HG02798 (cell line): ENCODE measurements around the gene CDC42SE2.
"Not testable (repeated sequence)": the region's sequence is repeated elsewhere in the genome, so short reads cannot be mapped to it uniquely, and the experiment has no call there.

Experiments used
- ATAC-seq: cut with Tn5 transposase; IDR thresholded peaks from one replicate; pipeline ENCODE4 v1.9.1; 2021; ENCODE audit warnings: mild to moderate bottlenecking; ENCODE audit not compliant: unreplicated experiment, poor library complexity

CDC42SE2 gene

GRCh38 chr5:131361677-131362315, 97.9 kb downstream of the CDC42SE2 start:
- ATAC-seq = no peak

DNA sequence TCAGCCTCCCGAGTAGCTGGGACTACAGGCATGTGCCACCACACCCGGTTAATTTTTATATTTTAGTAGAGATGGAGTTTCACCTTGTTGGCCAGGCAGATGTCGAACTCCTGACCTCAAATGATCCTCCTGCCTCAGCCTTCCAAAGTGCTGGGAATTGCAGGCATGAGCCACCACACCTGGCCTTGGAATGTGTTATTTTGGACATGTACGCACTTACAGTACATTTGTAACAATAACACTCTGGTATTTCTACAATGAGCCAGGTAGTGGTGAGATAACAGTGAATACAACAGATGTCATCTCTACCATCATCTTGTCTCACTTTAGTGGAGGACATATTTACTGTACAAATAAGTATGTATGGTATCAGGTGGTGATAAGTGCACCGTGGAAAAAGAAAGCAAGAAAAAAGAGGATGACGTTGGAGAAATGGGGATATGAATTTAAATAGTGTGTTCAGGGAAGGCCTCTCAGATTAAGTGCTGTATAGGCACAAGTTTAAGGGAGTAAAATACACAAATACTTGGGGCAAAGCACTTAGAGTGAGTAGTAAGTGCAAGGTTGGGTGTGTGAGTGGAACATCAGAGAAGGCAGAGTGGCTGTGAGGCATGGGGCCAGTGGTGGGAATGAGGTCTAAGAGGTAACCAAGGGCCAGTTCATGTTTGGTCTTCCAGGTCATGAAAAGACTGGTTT, 100.1 kb downstream of the CDC42SE2 start:
- ATAC-seq = no peak

- no peak for ATAC-seq
These were observed 100.7 kb downstream of the CDC42SE2 start for GRCh38 chr5:131364507-131365050.

DNA sequence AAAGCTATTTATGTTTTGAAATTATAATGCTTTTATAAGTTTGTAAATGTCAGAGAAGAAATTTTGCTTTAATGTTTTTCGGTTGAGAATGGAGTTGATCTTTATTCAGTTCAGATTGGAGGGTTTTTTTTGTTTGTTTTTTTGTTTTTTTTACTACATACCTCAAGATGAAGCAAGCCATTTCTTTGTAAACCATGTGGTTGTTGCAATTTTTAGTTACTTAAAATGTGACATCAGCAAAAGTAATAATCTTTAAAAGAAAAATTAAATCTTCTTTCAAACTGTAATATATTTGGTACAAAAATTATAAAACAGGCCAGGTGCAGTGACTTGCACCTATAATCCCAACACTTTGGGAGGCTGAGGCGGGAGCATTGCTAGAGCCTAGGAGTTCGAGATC, 102.6 kb downstream of the CDC42SE2 start:
- no peak for ATAC-seq

GRCh38 chr5:131367219-131367860, 103.5 kb downstream of the CDC42SE2 start:
- no peak for ATAC-seq

- ATAC-seq = no peak
These were observed 105.0 kb downstream of the CDC42SE2 start for GRCh38 chr5:131368866-131369265.

DNA sequence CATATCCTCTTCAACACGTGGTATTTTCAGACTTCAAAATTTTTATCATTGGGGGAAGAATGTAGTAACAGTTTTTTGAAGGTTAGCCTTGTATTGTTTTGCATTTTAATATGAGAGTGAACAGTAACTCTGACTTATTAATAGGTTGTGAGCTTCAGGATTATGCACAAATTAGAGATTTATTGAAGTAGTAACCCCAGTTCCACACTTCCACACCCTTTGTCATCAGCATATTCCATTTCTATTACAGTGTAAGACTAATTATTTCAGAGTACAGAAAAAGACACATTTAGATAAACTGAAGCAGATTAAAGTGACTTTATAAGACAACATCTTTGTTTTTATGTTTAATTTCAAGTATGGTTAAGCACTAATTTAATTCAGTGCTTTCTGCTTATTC, 105.7 kb downstream of the CDC42SE2 start:
- no peak for ATAC-seq

GRCh38 chr5:131371835-131372234, 108.0 kb downstream of the CDC42SE2 start:
- no peak for ATAC-seq

DNA sequence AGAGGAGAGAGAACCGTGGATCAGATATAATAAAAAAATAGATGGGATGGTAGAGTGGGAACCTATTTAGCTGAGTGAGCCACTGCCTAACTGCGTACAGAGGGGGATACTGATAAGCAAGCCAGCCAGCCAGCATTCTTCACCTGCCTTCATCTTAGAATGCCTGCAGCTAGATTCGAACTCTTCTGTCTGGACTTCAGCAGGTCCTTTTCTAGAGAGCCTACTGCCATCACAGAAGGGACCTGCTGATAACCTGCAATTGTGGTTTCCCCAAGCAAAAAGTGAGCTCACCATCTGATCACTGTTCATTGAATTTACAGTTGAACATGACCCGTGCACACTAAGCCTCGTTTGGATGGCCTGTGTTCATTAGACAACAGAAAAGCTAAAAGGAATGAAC, 109.4 kb downstream of the CDC42SE2 start:
- no peak for ATAC-seq

DNA sequence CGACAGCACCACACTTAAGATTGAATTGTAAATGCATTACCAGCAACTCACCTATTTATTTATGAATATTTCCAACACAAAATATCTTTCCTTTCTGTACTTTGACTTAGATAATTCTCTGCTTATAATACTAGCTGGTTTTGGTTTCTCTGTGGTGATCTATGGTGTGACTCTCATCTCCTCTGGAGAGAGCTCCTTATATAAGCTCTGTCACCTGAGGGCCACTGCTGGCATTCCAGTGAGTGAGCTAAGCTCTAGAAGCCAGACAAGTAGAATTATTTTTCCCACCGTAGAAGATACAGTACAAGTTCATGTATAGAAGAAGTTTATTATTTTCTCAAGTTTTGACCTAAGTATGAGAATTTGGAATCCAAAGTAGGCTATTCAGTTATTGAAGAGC, 111.5 kb downstream of the CDC42SE2 start:
- ATAC-seq = peak; percentile 28

- ATAC-seq = no peak
These were observed 113.5 kb downstream of the CDC42SE2 start for GRCh38 chr5:131377346-131377745.

DNA sequence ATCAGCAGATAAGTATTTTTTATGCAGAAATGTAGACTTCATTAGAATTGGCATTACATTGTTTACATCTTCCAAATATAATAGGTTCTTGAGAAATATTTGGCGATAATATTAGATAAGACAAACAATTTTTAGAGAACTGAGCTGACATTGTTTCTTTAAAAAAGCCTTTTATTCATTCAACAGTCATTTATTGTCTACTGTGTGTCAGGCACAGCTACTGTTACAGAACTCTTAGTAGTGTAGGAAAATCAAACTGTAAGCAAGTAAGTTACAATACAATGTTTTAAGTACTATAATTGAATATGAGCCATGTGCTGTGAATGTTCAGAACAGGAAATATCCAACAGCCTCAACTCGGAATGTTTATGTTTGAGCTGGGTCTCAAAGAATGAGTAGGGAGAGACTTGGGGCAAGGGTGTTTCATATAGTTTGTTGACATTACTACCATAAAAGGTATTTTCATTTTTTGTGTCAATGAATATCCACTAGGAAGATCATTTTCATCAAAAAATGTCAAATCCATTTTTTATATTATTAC, 114.0 kb downstream of the CDC42SE2 start:
- ATAC-seq = no peak

DNA sequence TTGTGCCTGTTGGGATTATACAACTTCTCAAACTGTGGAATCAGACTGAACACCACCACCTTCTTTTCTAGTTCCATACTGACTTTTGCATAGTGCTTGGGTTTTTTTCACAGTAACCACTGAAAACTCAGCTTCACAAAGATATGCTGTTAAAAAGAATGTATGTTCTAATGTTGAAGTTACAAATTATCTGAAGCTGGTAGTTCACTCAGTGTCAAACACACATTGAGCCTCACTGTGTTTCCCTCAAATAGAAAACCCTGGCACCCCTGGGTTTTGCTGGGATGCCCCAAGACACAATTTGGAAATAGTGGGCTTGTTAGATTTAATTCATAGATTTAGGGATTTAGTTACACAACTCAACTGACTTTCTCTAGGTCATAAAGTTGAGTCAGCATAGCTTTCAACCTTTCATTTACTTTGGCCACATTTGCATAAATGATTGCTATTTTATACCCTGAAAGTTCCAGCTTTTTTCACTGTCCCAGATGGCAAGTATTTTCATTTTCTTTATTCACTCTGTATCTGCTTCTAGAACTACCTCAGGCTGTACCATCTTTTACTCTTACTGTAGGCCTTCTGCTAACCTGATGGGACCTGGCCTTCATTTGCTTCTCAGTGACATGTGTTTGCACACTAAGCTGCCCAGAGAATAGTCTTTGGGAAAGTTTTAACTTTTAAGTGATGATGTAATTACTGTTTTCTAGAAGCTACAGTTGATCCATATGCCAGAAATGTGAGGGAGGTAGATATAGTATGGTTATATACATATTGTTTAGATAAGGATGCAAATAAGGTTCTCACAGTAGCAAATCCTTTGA, 115.1 kb downstream of the CDC42SE2 start:
- peak; percentile 33 for ATAC-seq

DNA sequence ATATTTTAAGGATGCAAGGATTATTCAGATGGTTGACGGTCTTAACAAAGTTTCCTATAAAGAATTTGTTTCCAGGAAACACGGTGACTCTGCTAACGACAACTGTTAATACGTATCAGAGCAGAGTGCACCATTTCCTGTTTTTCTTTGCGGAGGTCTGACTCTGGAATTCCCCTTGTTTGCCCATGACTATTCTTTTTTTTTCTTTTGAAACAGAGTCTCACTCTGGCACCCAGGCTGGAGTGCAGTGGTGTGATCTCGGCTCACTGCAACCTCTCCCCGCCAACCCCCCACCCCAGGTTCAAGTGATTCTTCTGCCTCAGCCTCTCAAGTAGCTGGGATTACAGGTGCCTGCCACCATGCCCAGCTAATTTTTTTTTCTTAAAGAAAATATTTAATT, 115.9 kb downstream of the CDC42SE2 start:
- peak; percentile 38 for ATAC-seq

DNA sequence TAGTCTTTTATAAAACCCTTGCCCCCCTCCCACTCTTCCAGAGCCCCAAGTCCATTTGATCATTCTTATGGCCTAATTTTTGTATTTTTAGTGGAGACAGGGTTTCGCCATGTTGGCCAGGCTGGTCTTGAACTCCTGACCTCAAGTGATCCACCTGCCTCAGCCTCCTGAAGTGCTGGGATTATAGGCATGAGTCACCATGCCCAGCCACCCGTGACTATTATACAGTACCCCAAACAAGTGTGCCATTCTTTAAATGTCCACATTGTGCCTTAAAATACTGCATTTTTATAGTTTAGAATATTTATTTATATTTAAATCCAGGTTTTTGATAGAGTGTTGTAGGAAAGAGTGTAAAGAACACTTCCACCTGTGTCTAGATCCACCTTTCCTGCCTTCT, 116.4 kb downstream of the CDC42SE2 start:
- ATAC-seq = not testable (repeated sequence)

DNA sequence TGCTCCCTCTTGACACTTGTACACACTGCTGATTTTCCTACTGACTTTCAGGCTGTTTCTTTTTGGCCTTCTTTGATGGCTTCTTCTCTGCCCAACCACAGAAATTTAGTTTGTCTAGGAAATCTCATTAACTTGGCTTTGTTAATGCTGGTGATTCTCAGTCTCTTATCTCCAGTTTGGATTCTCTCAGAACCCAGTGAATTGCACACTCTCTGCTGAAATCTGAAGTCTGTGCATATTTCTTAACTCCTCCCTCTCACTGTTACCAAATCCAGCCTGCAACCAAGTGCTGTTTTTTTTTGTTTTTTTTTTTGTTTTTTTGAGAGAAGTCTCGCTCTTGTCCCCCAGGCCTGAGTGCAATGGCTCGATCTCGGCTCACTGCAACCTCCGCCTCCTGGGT, 117.2 kb downstream of the CDC42SE2 start:
- ATAC-seq = no peak

- ATAC-seq = peak; percentile 67
These were observed 117.9 kb downstream of the CDC42SE2 start for GRCh38 chr5:131381777-131382176.

- ATAC-seq = peak; percentile 63
These were observed 118.8 kb downstream of the CDC42SE2 start for GRCh38 chr5:131382407-131383395.

DNA sequence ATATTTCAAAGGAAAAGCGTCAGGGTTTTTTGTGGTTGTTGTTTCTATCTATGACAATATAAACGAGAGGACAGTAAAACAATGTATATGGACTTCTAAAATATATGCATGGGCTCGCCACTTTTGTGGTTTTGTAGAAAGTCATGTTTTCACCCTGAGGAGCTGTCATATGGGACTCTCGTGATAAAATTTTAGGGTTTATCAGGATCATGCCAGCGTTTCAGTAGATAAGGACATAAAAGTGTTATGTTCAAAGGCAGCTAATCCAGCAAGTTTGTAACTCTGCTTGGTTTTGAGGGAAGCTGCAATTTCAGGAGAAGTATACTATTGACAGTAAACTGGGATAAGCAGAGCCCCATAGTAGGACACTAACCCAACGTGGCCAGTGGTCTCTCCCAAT, 120.3 kb downstream of the CDC42SE2 start:
- ATAC-seq = no peak
